Neural cell (in vitro differentiated cells): ENCODE measurements around the gene MGAT4D. TPM values are rescaled to one million over a fixed set of nuclear protein-coding genes. Genes with fewer than 3 reads are reported as not detected.

Source experiments
- H2AFZ ChIP-seq: fragments of 200-600, 300-800 bp; sonication (generic), shearing (Covaris generic); 2 replicates; pipeline ENCODE4 v1.6.0; 2014; ENCODE audit warnings: low read depth, mild to moderate bottlenecking, antibody characterized with exemption, low read length, moderate library complexity
- H3F3A ChIP-seq: fragments of 200-600 bp; shearing (Covaris generic); 2 replicates; pipeline ENCODE4 v1.6.1; 2016; ENCODE audit warnings: mild to moderate bottlenecking, moderate library complexity, mixed read lengths, antibody characterized with exemption, low read length; ENCODE audit not compliant: insufficient read depth, poor library complexity, severe bottlenecking
- H3K27ac ChIP-seq: fragments of 200-600, 300-800 bp; sonication (generic), shearing (Covaris generic); 2 replicates; pipeline ENCODE4 v1.5.1; 2014; ENCODE audit warnings: mild to moderate bottlenecking, low read length, moderate library complexity
- H3K27me3 ChIP-seq: fragments of 300-800, 200-600 bp; sonication (generic), shearing (Covaris generic); 2 replicates; pipeline ENCODE4 v1.6.0; 2014; ENCODE audit warnings: mild to moderate bottlenecking, low read depth, low read length, moderate library complexity; ENCODE audit not compliant: insufficient read depth
- H3K36me3 ChIP-seq: fragments of 300-800, 200-600 bp; sonication (generic), shearing (Covaris generic); 2 replicates; pipeline ENCODE4 v1.5.1; 2014; ENCODE audit warnings: mild to moderate bottlenecking, antibody characterized with exemption, low read length, moderate library complexity; ENCODE audit not compliant: insufficient read depth
- H3K4me2 ChIP-seq: fragments of 300-800, 200-600 bp; sonication (generic), shearing (Covaris generic); 2 replicates; pipeline ENCODE4 v1.6.0; 2014; ENCODE audit warnings: mild to moderate bottlenecking, low read length
- H3K4me3 ChIP-seq: fragments of 300-800, 200-600 bp; sonication (generic), shearing (Covaris generic); 2 replicates; pipeline ENCODE4 v1.5.1; 2014; ENCODE audit warnings: mild to moderate bottlenecking, low read length, moderate library complexity
- H3K79me2 ChIP-seq: fragments of 200-600 bp; shearing (Covaris generic); replicated peaks from 2 replicates; pipeline ENCODE4 v1.6.0; 2014; ENCODE audit warnings: mild to moderate bottlenecking, low read length, moderate library complexity; ENCODE audit not compliant: insufficient read depth
- H3K9ac ChIP-seq: fragments of 300-800, 200-600 bp; sonication (generic), shearing (Covaris generic); 2 replicates; pipeline ENCODE4 v1.6.1; 2016; ENCODE audit warnings: mild to moderate bottlenecking, low read length, mixed read lengths
- H3K9me2 ChIP-seq: fragments of 200-600 bp; shearing (Covaris generic); 2 replicates; pipeline ENCODE4 v1.6.1; 2016; ENCODE audit warnings: mild to moderate bottlenecking, low read length, mixed read lengths; ENCODE audit not compliant: insufficient read depth
- H3K9me3 ChIP-seq: fragments of 200-600, 300-800 bp; sonication (generic), shearing (Covaris generic); 2 replicates; pipeline ENCODE4 v1.6.1; 2016; ENCODE audit warnings: mild to moderate bottlenecking, mixed run types, low read length, moderate library complexity, mixed read lengths
- H4K20me1 ChIP-seq: fragments of 200-600 bp; shearing (Covaris generic); 2 replicates; pipeline ENCODE4 v1.6.1; 2016; ENCODE audit warnings: mild to moderate bottlenecking, mixed run types; ENCODE audit not compliant: insufficient read depth
- EP300 ChIP-seq: fragments of 450-650 bp; conservative IDR thresholded peaks from 2 replicates; pipeline ENCODE4 v1.6.1; 2014; ENCODE audit warnings: antibody characterized with exemption, mild to moderate bottlenecking, moderate library complexity; ENCODE audit not compliant: poor library complexity, severe bottlenecking
- EZH2 ChIP-seq: fragments of 200-600, 300-800 bp; shearing (Covaris generic), sonication (generic); IDR thresholded peaks from 2 replicates; pipeline ENCODE4 v1.6.1; 2014; ENCODE audit warnings: antibody characterized with exemption, low read length, borderline replicate concordance, mild to moderate bottlenecking; ENCODE audit not compliant: insufficient read depth, poor library complexity, severe bottlenecking
- POLR2AphosphoS5 ChIP-seq: IDR thresholded peaks from 2 replicates; pipeline ENCODE4 v1.6.1; 2012
- RAD21 ChIP-seq: fragments of 450-650 bp; conservative IDR thresholded peaks from 2 replicates; pipeline ENCODE4 v1.6.1; 2014; ENCODE audit warnings: antibody characterized with exemption, mild to moderate bottlenecking, moderate library complexity
- SMC3 ChIP-seq: fragments of 450-650 bp; conservative IDR thresholded peaks from 2 replicates; pipeline ENCODE4 v1.6.1; 2014; ENCODE audit warnings: antibody characterized with exemption, mild to moderate bottlenecking, moderate library complexity; ENCODE audit not compliant: poor library complexity
- polyA plus RNA-seq: library from polyadenylated mRNA; depleted of rRNA; stranded (reverse); fragments of >200 nt; gene quantifications from 2 replicates; pipeline ENCODE4 v1.2.3, GENCODE V29; 2014
- TF ChIP-seq, protein P1 (sequence below): fragments of 450-650 bp; IDR thresholded peaks from 2 replicates; pipeline ENCODE4 v1.5.1; 2014; ENCODE audit warnings: antibody characterized with exemption, mild to moderate bottlenecking, moderate library complexity; ENCODE audit not compliant: poor library complexity, severe bottlenecking

The MGAT4D gene
- polyA plus RNA-seq, 1 donor from 2014 or later = 0.05 TPM

- H2AFZ ChIP-seq = no peak overlapping the region
- no peak overlapping the region for H3K4me3 ChIP-seq
- H3K9me3 ChIP-seq = no peaks in the 10 kb centered on the region
- no peaks in the 10 kb centered on the region for H4K20me1 ChIP-seq
- no peak overlapping the region for H3K9ac ChIP-seq
- H3K4me2 ChIP-seq = no peak overlapping the region
- no peaks in the 10 kb centered on the region for H3F3A ChIP-seq
- TF ChIP-seq, protein P1, sequence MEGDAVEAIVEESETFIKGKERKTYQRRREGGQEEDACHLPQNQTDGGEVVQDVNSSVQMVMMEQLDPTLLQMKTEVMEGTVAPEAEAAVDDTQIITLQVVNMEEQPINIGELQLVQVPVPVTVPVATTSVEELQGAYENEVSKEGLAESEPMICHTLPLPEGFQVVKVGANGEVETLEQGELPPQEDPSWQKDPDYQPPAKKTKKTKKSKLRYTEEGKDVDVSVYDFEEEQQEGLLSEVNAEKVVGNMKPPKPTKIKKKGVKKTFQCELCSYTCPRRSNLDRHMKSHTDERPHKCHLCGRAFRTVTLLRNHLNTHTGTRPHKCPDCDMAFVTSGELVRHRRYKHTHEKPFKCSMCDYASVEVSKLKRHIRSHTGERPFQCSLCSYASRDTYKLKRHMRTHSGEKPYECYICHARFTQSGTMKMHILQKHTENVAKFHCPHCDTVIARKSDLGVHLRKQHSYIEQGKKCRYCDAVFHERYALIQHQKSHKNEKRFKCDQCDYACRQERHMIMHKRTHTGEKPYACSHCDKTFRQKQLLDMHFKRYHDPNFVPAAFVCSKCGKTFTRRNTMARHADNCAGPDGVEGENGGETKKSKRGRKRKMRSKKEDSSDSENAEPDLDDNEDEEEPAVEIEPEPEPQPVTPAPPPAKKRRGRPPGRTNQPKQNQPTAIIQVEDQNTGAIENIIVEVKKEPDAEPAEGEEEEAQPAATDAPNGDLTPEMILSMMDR = no peak
- TF ChIP-seq POLR2AphosphoS5 (no peak), SMC3 (no peak), RAD21 (no peak), EP300 (no peak), EZH2 (no peak)
- H3K36me3 ChIP-seq = no peaks in the 10 kb centered on the region
- H3K27ac ChIP-seq = no peak overlapping the region
- no peaks in the 10 kb centered on the region for H3K9me2 ChIP-seq
- H3K27me3 ChIP-seq = no peaks in the 10 kb centered on the region
- no peaks in the 10 kb centered on the region for H3K79me2 ChIP-seq
Observed at GRCh38 chr4:140395668-140396067, 102.4 kb downstream of the MGAT4D start.

Other genes starting within 250 kb of the MGAT4D start
- gene SCOC, start 124.6 kb downstream of the MGAT4D start, polyA plus RNA-seq = 264 and 320 TPM in 2 replicates
- 15.3 and 20.8 TPM in 2 replicates for gene CLGN, start 70.6 kb downstream of the MGAT4D start, polyA plus RNA-seq
- gene ELMOD2, start 25.9 kb upstream of the MGAT4D start, polyA plus RNA-seq = 81.8 and 101 TPM in 2 replicates
- gene UCP1, start 70.7 kb upstream of the MGAT4D start, polyA plus RNA-seq = not detected in 2 replicates